HAP-1 (cell line): ENCODE measurements around the gene BARX1.
A peak's percentile ranks its signal among the peaks of the same experiment; 100 is the strongest.

ENCODE experiments used
- DNase-seq, 2 experiments: peaks; one replicate each; pipeline ENCODE4 v3.0.0-alpha.2; 2016 to 2020; ENCODE audit warnings: low spot score in 2 of 2
- H3K27me3 ChIP-seq: fragments of 250-450 bp; sonication (Bioruptor Pico); 2 replicates; pipeline ENCODE4 v1.5.1; 2020; ENCODE audit warnings: low read depth, mild to moderate bottlenecking, moderate library complexity
- H3K36me3 ChIP-seq: fragments of 250-450 bp; sonication (Bioruptor Pico); replicated peaks from 2 replicates; pipeline ENCODE4 v1.5.1; 2020; ENCODE audit warnings: mild to moderate bottlenecking
- H3K4me1 ChIP-seq: fragments of 250-450 bp; sonication (Bioruptor Pico); 2 replicates; pipeline ENCODE4 v1.5.1; 2020; ENCODE audit warnings: mild to moderate bottlenecking
- H3K4me3 ChIP-seq: fragments of 250-450 bp; sonication (Bioruptor Pico); 2 replicates; pipeline ENCODE4 v1.5.1; 2020; ENCODE audit warnings: mild to moderate bottlenecking, moderate library complexity
- H3K9me3 ChIP-seq: fragments of 250-450 bp; sonication (Bioruptor Pico); 2 replicates; pipeline ENCODE4 v1.5.1; 2020; ENCODE audit warnings: mild to moderate bottlenecking, moderate library complexity
- in situ Hi-C: fragments of 300-500 bp; cut with MboI; formaldehyde crosslinking; loops from 3 replicates; pipeline ENCODE4 v1.14.3; 2020; ENCODE audit warnings: low sequenced_read_pairs, inconsistent platforms, mixed read lengths

The BARX1 gene

GRCh38 chr9:93916358-93916757, 38.8 kb downstream of the BARX1 start:
- H3K36me3 ChIP-seq, result no peaks in the 10 kb centered on the region
- H3K4me1 ChIP-seq, result peaks cover 7% of the 10 kb centered on the region
- H3K9me3 ChIP-seq, result no peaks in the 10 kb centered on the region
- no peak overlapping the region for H3K4me3 ChIP-seq
- in situ Hi-C loops, result no loop called here
- no peak for DNase-seq
- H3K27me3 ChIP-seq, result no peaks in the 10 kb centered on the region

- Histone ChIP-seq H3K36me3 (no peaks in the 10 kb centered on the region), H3K27me3 (no peaks in the 10 kb centered on the region), H3K4me1 (peaks cover 7% of the 10 kb centered on the region), H3K9me3 (no peaks in the 10 kb centered on the region), H3K4me3 (no peak overlapping the region)
- DNase-seq, result peak in 1 of 2 experiments; percentile 38
- in situ Hi-C loops, result no loop called here
Observed at GRCh38 chr9:93911801-93912554, 43.2 kb downstream of the BARX1 start.

- Histone ChIP-seq H3K4me1 (peaks cover 7% of the 10 kb centered on the region), H3K27me3 (no peaks in the 10 kb centered on the region), H3K9me3 (no peaks in the 10 kb centered on the region), H3K36me3 (no peaks in the 10 kb centered on the region), H3K4me3 (no peak overlapping the region)
- no peak for DNase-seq
- in situ Hi-C loops, result no loop called here
Observed at GRCh38 chr9:93911136-93911745, 43.9 kb downstream of the BARX1 start.

- in situ Hi-C loops, result no loop called here
- H3K27me3 ChIP-seq, result no peaks in the 10 kb centered on the region
- no peak overlapping the region for H3K4me3 ChIP-seq
Observed at GRCh38 chr9:93910598-93910997, 44.6 kb downstream of the BARX1 start.

GRCh38 chr9:93910196-93910595, 45.0 kb downstream of the BARX1 start:
- Histone ChIP-seq H3K4me3 (no peak overlapping the region), H3K27me3 (no peaks in the 10 kb centered on the region), H3K4me1 (peaks cover 7% of the 10 kb centered on the region), H3K9me3 (no peaks in the 10 kb centered on the region), H3K36me3 (no peaks in the 10 kb centered on the region)
- DNase-seq, result no peak
- in situ Hi-C loops, result no loop called here

More at GRCh38 chr9:93910598-93910997, 44.6 kb downstream of the BARX1 start:
- H3K9me3 ChIP-seq, result no peaks in the 10 kb centered on the region
- H3K36me3 ChIP-seq, result no peaks in the 10 kb centered on the region
- peaks cover 7% of the 10 kb centered on the region for H3K4me1 ChIP-seq
- no peak for DNase-seq

GRCh38 chr9:93909242-93909616, 45.9 kb downstream of the BARX1 start:
- no peak for DNase-seq
- H3K9me3 ChIP-seq, result no peaks in the 10 kb centered on the region
- H3K4me3 ChIP-seq, result no peak overlapping the region
- no peaks in the 10 kb centered on the region for H3K36me3 ChIP-seq
- peaks cover 7% of the 10 kb centered on the region for H3K4me1 ChIP-seq
- in situ Hi-C loops, result no loop called here
- H3K27me3 ChIP-seq, result no peaks in the 10 kb centered on the region

- DNase-seq, result peak in 1 of 2 experiments; percentile 25
- H3K9me3 ChIP-seq, result no peaks in the 10 kb centered on the region
Observed at GRCh38 chr9:93908591-93909241, 46.4 kb downstream of the BARX1 start.

GRCh38 chr9:93907551-93908199, 47.5 kb downstream of the BARX1 start:
- Histone ChIP-seq H3K4me3 (no peak overlapping the region), H3K27me3 (no peaks in the 10 kb centered on the region), H3K36me3 (no peaks in the 10 kb centered on the region), H3K9me3 (no peaks in the 10 kb centered on the region), H3K4me1 (peaks cover 5% of the 10 kb centered on the region)
- in situ Hi-C loops, result no loop called here
- no peak for DNase-seq

More at GRCh38 chr9:93908591-93909241, 46.4 kb downstream of the BARX1 start:
- Histone ChIP-seq H3K36me3 (no peaks in the 10 kb centered on the region), H3K4me1 (peaks cover 7% of the 10 kb centered on the region), H3K4me3 (no peak overlapping the region), H3K27me3 (no peaks in the 10 kb centered on the region)
- in situ Hi-C loops, result no loop called here

GRCh38 chr9:93906195-93906880, 48.8 kb downstream of the BARX1 start:
- no peak for DNase-seq
- Histone ChIP-seq H3K9me3 (no peaks in the 10 kb centered on the region), H3K27me3 (no peaks in the 10 kb centered on the region), H3K4me1 (no peaks in the 10 kb centered on the region), H3K36me3 (no peaks in the 10 kb centered on the region), H3K4me3 (no peak overlapping the region)
- in situ Hi-C loops, result no loop called here

- no peaks in the 10 kb centered on the region for H3K4me1 ChIP-seq
- in situ Hi-C loops, result no loop called here
- no peaks in the 10 kb centered on the region for H3K27me3 ChIP-seq
- H3K9me3 ChIP-seq, result no peaks in the 10 kb centered on the region
- no peaks in the 10 kb centered on the region for H3K36me3 ChIP-seq
- no peak overlapping the region for H3K4me3 ChIP-seq
- DNase-seq, result no peak
Observed at GRCh38 chr9:93905473-93906133, 49.6 kb downstream of the BARX1 start.

GRCh38 chr9:93904649-93905472, 50.3 kb downstream of the BARX1 start:
- no peaks in the 10 kb centered on the region for H3K36me3 ChIP-seq
- in situ Hi-C loops, result no loop called here
- no peak overlapping the region for H3K4me3 ChIP-seq
- DNase-seq, result no peak
- H3K27me3 ChIP-seq, result no peaks in the 10 kb centered on the region
- no peaks in the 10 kb centered on the region for H3K9me3 ChIP-seq
- no peaks in the 10 kb centered on the region for H3K4me1 ChIP-seq

- H3K4me3 ChIP-seq, result no peak overlapping the region
- no peaks in the 10 kb centered on the region for H3K27me3 ChIP-seq
- H3K9me3 ChIP-seq, result no peaks in the 10 kb centered on the region
- no peaks in the 10 kb centered on the region for H3K36me3 ChIP-seq
- H3K4me1 ChIP-seq, result no peaks in the 10 kb centered on the region
- DNase-seq, result no peak
- in situ Hi-C loops, result no loop called here
Observed at GRCh38 chr9:93903886-93904648, 51.1 kb downstream of the BARX1 start.
